Measurements from ENCODE around the gene CDKL2. TPM values are rescaled to one million over a fixed set of nuclear protein-coding genes. Genes with fewer than 3 reads are reported as not detected.
"Not testable (repeated sequence)": the region's sequence is repeated elsewhere in the genome, so short reads cannot be mapped to it uniquely, and the experiment has no call there.

CDKL2 gene
- total RNA-seq, 1 donor from 2014 or later: 20.6 TPM

DNA sequence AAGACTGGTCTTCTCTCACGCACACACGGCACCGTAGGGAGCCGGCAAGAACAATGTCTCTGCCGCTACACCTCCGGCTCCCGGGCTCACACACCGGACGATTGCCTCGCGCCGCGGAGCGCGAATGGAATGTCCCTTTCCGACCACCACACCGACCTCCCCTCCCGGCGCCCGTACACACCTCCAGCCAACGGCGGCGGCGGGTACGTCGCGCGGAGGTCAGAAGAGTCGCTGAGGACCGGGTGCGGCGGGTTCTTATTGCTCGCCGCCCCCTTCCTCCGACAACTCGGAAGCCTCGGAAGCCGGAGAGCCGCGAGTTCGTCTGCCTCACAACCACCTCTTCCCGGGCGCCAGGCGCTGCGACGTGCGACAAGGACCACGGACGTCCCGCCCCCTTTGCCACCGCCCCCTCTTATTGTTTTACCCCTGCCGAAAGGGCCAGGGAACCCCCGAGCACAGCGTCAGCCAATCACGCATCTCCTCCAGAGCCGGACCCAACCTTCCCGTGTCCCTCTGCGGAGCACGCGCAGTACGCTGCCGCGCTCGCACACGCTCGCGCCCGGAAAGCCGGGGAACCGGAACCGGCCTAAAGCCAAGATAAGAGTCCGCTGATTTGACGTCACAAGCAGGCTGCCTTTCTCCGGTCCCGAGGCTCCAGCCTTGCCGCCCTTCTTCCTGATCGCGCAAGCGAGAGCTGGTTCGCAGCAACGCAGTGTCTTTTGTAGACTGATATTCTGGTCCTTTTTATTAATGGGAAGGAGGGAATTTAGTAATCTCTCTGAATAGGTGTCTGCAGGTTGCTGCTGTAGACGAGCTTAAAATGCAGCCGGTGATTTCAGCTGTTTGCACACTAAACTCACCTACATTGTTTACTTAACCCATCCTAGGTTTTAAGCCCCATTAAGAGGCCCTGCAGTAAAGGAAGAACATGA lies 43.0 kb upstream of the CDKL2 start, which contains the start of gene G3BP2:
Gene G3BP2, minus strand, starts transcription at position 385 of the 932 bp plus-strand sequence. CDS start 11,386 bp downstream, outside the sequence.
- H3K9me3 ChIP-seq: no peaks in the 10 kb centered on the region
- H3K4me1 ChIP-seq: peaks cover 33% of the 10 kb centered on the region
- intact Hi-C loops (cut with DNase I): no loop called here
- peak within 1 kb of the TSS; percentile 92 for H3K27ac ChIP-seq
- H3K36me3 ChIP-seq: no peaks in the 10 kb centered on the region
- H3K4me3 ChIP-seq: peak within 1 kb of the TSS; percentile 99
- TF ChIP-seq, protein P1, sequence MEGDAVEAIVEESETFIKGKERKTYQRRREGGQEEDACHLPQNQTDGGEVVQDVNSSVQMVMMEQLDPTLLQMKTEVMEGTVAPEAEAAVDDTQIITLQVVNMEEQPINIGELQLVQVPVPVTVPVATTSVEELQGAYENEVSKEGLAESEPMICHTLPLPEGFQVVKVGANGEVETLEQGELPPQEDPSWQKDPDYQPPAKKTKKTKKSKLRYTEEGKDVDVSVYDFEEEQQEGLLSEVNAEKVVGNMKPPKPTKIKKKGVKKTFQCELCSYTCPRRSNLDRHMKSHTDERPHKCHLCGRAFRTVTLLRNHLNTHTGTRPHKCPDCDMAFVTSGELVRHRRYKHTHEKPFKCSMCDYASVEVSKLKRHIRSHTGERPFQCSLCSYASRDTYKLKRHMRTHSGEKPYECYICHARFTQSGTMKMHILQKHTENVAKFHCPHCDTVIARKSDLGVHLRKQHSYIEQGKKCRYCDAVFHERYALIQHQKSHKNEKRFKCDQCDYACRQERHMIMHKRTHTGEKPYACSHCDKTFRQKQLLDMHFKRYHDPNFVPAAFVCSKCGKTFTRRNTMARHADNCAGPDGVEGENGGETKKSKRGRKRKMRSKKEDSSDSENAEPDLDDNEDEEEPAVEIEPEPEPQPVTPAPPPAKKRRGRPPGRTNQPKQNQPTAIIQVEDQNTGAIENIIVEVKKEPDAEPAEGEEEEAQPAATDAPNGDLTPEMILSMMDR (IDR thresholded peaks at IDR 0.05): no peak
- H3K27me3 ChIP-seq: no peaks in the 10 kb centered on the region
- ATAC-seq (peak; percentile 99), DNase-seq (peak; percentile 99)

DNA sequence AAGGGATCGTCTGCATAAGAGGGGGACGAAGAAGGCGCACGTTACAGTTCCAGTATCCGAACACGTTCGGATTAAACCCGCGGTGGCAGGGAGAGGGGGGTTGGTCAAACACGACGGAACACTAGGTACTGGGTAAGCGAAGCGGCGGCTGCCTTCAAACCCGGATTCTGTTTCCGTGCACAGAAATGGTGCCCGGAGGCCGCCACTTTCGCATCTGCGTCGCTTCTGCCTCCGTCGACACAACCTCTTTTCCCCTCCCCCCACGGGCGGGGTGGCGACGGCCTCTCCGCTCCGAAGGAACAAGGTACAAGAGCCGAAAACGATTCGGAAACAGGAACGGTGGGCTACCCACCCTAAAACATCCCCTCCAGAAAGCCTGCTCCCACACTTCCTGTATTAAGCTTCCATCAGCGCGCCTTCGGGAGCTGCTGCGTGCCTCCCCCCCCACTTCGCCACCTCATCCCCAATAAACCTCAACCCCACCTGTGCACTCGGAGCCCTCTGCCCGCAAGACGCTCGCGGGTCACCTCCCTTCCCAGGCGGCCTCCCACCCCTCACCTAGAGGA lies 42.2 kb upstream of the CDKL2 start:
- peaks cover 33% of the 10 kb centered on the region for H3K4me1 ChIP-seq
- intact Hi-C loops (cut with DNase I): no loop called here

DNA sequence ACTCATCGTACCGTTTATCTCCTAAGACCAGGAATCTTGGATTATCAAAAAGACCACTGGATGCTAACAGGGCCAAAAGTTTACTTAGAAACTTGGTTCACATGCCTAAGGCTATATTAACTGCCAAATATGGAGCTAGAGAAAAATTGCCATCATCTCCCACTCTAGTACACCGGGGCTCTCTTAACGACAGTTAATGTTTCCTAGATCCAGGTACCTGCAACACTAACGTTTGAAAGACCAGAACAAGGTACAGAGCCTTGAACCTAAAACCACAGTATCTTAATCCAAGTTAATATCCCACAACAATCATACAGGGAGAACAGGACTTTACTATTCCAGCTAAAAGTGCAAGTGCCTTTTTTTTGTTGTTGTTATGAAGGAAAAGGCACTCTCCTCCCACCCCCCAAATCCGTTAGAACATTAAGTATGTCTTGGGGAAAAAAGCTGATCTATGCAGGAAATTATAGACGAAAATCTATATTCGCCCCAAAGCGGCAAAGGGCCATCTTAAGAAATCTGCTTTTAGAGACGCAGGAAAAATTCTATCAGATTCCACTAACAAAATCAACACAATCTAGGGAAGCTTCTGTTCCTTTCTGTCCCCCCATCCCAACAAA lies 41.6 kb upstream of the CDKL2 start:
- intact Hi-C loops (cut with DNase I): no loop called here
- ATAC-seq: no peak
- Histone ChIP-seq H3K27ac (peak overlapping the region; percentile 92), H3K9me3 (no peaks in the 10 kb centered on the region), H3K36me3 (no peaks in the 10 kb centered on the region), H3K4me3 (peak overlapping the region; percentile 99), H3K4me1 (peaks cover 33% of the 10 kb centered on the region), H3K27me3 (no peaks in the 10 kb centered on the region)
- DNase-seq: no peak
- TF ChIP-seq, protein P1 (IDR thresholded peaks at IDR 0.05): no peak

More for the DNA sequence above, 42.2 kb upstream of the CDKL2 start:
- Histone ChIP-seq H3K4me3 (peak overlapping the region; percentile 99), H3K36me3 (no peaks in the 10 kb centered on the region), H3K27me3 (no peaks in the 10 kb centered on the region), H3K9me3 (no peaks in the 10 kb centered on the region), H3K27ac (peak overlapping the region; percentile 92)
- peak; percentile 42 for ATAC-seq
- DNase-seq: peak; percentile 88
- TF ChIP-seq, protein P1 (IDR thresholded peaks at IDR 0.05): no peak

DNA sequence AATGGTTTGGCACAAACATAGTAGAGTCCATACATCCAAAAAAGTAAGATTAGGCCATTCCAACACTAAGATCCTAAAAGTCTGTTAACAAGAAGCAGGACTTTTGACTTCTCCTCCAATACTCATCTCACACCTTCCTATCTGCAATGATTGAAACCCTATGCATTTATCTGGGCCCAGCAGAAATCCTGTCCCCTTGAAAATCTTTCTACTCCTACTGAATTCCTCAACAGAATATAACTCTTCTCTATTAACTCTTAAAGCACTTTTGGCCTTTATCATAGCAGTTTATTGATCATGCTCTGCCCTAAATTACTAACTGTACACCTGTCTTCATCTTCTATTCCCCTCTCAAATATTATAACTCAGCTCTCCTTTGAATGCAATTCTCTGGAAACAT lies 38.3 kb upstream of the CDKL2 start:
- Histone ChIP-seq H3K9me3 (no peaks in the 10 kb centered on the region), H3K4me3 (no peak overlapping the region), H3K36me3 (no peaks in the 10 kb centered on the region), H3K4me1 (peaks cover 44% of the 10 kb centered on the region), H3K27me3 (no peaks in the 10 kb centered on the region), H3K27ac (no peak overlapping the region)
- no peak for ATAC-seq
- intact Hi-C loops (cut with DNase I): no loop called here
- TF ChIP-seq, protein P1 (IDR thresholded peaks at IDR 0.05): no peak
- no peak for DNase-seq

DNA sequence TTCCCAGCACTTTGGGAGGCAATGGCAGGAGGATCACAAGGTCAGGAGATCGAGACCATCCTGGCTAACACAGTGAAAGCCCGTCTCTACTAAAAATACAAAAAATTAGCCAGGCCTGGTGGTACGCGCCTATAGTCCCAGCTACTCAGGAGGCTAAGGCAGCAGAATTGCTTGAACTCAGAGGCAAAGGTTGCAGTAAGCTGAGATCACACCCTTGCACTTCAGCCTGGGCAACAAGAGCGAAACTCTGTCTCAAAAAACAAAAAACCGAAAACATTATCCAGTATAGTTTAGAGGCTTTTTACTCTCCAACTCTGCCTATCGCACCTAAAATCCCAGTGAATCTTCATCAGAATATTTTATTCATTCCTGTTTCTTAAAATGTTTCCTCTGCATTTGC lies 37.3 kb upstream of the CDKL2 start:
- intact Hi-C loops (cut with DNase I): not testable (repeated sequence)

More for the DNA sequence above, 37.3 kb upstream of the CDKL2 start:
- DNase-seq, H3K9me3 ChIP-seq, H3K27me3 ChIP-seq, ATAC-seq, H3K36me3 ChIP-seq, H3K27ac ChIP-seq, H3K4me3 ChIP-seq: not testable (repeated sequence)
- peaks cover 44% of the 10 kb centered on the region for H3K4me1 ChIP-seq
